IMR-90 (cell line): ENCODE measurements around the gene DOHH.

Experiments used
- BHLHE40 ChIP-seq: fragments of 150-350 bp; IDR thresholded peaks from 2 replicates; pipeline ENCODE4 v1.6.1; 2016; ENCODE audit warnings: mild to moderate bottlenecking, low read depth, low read length
- CEBPB ChIP-seq: IDR thresholded peaks from 2 replicates; pipeline ENCODE4 v1.6.1; 2012; ENCODE audit warnings: low read depth, low read length, improper control_type of control experiment
- FOS ChIP-seq: fragments of 150-350 bp; IDR thresholded peaks from 2 replicates; pipeline ENCODE4 v1.6.1; 2016; ENCODE audit warnings: low read depth, low read length
- MAFK ChIP-seq: IDR thresholded peaks from 2 replicates; pipeline ENCODE4 v1.6.1; 2012; ENCODE audit warnings: low read depth, low read length, improper control_type of control experiment
- MAZ ChIP-seq: IDR thresholded peaks from 2 replicates; pipeline ENCODE4 v1.6.1; 2012; ENCODE audit warnings: low read depth, mild to moderate bottlenecking, low read length, improper control_type of control experiment, moderate library complexity, borderline replicate concordance
- MXI1 ChIP-seq: IDR thresholded peaks from 2 replicates; pipeline ENCODE4 v1.6.1; 2012; ENCODE audit warnings: low read depth, mild to moderate bottlenecking, low read length, moderate library complexity, borderline replicate concordance
- NFE2L2 ChIP-seq: fragments of 150-350 bp; IDR thresholded peaks from 2 replicates; pipeline ENCODE4 v1.6.1; 2016; ENCODE audit warnings: low read depth, mild to moderate bottlenecking, low read length
- POLR2A ChIP-seq: IDR thresholded peaks from 2 replicates; pipeline ENCODE4 v1.6.1; 2012; ENCODE audit warnings: mild to moderate bottlenecking, low read depth, low read length
- RAD21 ChIP-seq: IDR thresholded peaks from 2 replicates; pipeline ENCODE4 v1.6.1; 2012; ENCODE audit warnings: low read length, improper control_type of control experiment
- RFX5 ChIP-seq: IDR thresholded peaks from 2 replicates; pipeline ENCODE4 v1.8.0; 2012; ENCODE audit warnings: low read depth, mild to moderate bottlenecking, low read length, moderate library complexity
- SMC3 ChIP-seq: fragments of 150-350 bp; IDR thresholded peaks from 2 replicates; pipeline ENCODE4 v1.6.1; 2016; ENCODE audit warnings: low read depth, mild to moderate bottlenecking, antibody characterized with exemption, low read length, moderate library complexity
- TF ChIP-seq, protein P1 (sequence below): fragments of 150-350 bp; IDR thresholded peaks from 2 replicates; pipeline ENCODE4 v1.6.1; 2017; ENCODE audit warnings: mild to moderate bottlenecking, antibody characterized with exemption, low read length, low read depth
- TF ChIP-seq, protein P2 (sequence below): conservative IDR thresholded peaks from 2 replicates; pipeline ENCODE4 v1.5.1; 2012; ENCODE audit warnings: mild to moderate bottlenecking, low read depth, low read length, improper control_type of control experiment
- TF ChIP-seq, protein P3 (sequence below): fragments of 150-350 bp; IDR thresholded peaks from 2 replicates; pipeline ENCODE4 v1.6.1; 2016; ENCODE audit warnings: low read depth, mild to moderate bottlenecking, low read length, moderate library complexity, borderline replicate concordance

DNA sequence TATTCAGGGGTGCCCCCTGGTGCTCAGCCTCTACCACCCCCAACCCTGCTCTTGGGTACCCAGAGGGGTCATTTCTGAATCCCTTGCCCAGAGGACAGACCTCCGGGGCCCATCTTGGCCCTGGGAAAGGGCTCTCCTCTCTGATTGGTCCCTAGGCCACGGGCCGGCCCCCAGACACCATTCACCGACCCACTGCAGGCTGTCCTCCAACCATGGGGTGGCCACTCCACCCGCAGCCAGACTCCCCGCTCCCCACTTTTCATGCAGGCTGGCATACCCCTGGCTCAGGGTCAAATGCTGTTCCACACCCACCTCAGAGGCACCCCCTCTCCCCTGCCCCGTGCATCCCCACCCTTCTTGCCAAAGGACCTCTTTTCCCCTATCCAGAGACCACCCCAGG is 34.9 kb downstream of the DOHH start:
- TF ChIP-seq, protein P1, sequence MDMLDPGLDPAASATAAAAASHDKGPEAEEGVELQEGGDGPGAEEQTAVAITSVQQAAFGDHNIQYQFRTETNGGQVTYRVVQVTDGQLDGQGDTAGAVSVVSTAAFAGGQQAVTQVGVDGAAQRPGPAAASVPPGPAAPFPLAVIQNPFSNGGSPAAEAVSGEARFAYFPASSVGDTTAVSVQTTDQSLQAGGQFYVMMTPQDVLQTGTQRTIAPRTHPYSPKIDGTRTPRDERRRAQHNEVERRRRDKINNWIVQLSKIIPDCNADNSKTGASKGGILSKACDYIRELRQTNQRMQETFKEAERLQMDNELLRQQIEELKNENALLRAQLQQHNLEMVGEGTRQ: no peak
- TF ChIP-seq POLR2A (no peak), NFE2L2 (no peak), BHLHE40 (no peak), MAFK (no peak), RAD21 (no peak), CEBPB (no peak), MXI1 (no peak), MAZ (no peak), SMC3 (no peak), RFX5 (no peak), FOS (no peak)
- TF ChIP-seq, protein P2, sequence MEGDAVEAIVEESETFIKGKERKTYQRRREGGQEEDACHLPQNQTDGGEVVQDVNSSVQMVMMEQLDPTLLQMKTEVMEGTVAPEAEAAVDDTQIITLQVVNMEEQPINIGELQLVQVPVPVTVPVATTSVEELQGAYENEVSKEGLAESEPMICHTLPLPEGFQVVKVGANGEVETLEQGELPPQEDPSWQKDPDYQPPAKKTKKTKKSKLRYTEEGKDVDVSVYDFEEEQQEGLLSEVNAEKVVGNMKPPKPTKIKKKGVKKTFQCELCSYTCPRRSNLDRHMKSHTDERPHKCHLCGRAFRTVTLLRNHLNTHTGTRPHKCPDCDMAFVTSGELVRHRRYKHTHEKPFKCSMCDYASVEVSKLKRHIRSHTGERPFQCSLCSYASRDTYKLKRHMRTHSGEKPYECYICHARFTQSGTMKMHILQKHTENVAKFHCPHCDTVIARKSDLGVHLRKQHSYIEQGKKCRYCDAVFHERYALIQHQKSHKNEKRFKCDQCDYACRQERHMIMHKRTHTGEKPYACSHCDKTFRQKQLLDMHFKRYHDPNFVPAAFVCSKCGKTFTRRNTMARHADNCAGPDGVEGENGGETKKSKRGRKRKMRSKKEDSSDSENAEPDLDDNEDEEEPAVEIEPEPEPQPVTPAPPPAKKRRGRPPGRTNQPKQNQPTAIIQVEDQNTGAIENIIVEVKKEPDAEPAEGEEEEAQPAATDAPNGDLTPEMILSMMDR: no peak
- TF ChIP-seq, protein P3, sequence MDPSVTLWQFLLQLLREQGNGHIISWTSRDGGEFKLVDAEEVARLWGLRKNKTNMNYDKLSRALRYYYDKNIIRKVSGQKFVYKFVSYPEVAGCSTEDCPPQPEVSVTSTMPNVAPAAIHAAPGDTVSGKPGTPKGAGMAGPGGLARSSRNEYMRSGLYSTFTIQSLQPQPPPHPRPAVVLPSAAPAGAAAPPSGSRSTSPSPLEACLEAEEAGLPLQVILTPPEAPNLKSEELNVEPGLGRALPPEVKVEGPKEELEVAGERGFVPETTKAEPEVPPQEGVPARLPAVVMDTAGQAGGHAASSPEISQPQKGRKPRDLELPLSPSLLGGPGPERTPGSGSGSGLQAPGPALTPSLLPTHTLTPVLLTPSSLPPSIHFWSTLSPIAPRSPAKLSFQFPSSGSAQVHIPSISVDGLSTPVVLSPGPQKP: no peak
